GM21619 (cell line): ENCODE data around the gene DNAJC15.

ENCODE experiments used
- ATAC-seq: cut with Tn5 transposase; IDR thresholded peaks from one replicate; pipeline ENCODE4 v1.9.1; 2021; ENCODE audit not compliant: unreplicated experiment

The DNAJC15 gene

GRCh38 chr13:43003729-43004128 is 19.7 kb upstream of the DNAJC15 start:
- ATAC-seq, result no peak

- ATAC-seq, result no peak
Observed at GRCh38 chr13:43005460-43006236, 17.7 kb upstream of the DNAJC15 start.

- no peak for ATAC-seq
Observed at GRCh38 chr13:43006893-43007631, 16.3 kb upstream of the DNAJC15 start.

GRCh38 chr13:43008596-43008995 is 14.8 kb upstream of the DNAJC15 start:
- ATAC-seq, result no peak

GRCh38 chr13:43009506-43009905 is 13.9 kb upstream of the DNAJC15 start:
- no peak for ATAC-seq

- ATAC-seq, result no peak
Observed at GRCh38 chr13:43014162-43014561, 9.2 kb upstream of the DNAJC15 start.

GRCh38 chr13:43016226-43016625 is 7.2 kb upstream of the DNAJC15 start:
- ATAC-seq, result no peak

- no peak for ATAC-seq
Observed at GRCh38 chr13:43019811-43020210, 3.6 kb upstream of the DNAJC15 start.

- ATAC-seq, result no peak
Observed at GRCh38 chr13:43020794-43021193, 2.6 kb upstream of the DNAJC15 start.

GRCh38 chr13:43021926-43022670 is 1.3 kb upstream of the DNAJC15 start:
- ATAC-seq, result no peak

GRCh38 chr13:43022934-43023288 is 475 bp upstream of the DNAJC15 start:
- no peak for ATAC-seq

GRCh38 chr13:43026262-43026661 is 2.9 kb downstream of the DNAJC15 start:
- ATAC-seq, result no peak

GRCh38 chr13:43030548-43030947 is 7.2 kb downstream of the DNAJC15 start:
- peak; percentile 65 for ATAC-seq

GRCh38 chr13:43031881-43032280 is 8.5 kb downstream of the DNAJC15 start:
- no peak for ATAC-seq

- no peak for ATAC-seq
Observed at GRCh38 chr13:43033038-43033437, 9.7 kb downstream of the DNAJC15 start.

- no peak for ATAC-seq
Observed at GRCh38 chr13:43036351-43037250, 13.2 kb downstream of the DNAJC15 start.

GRCh38 chr13:43039966-43040365 is 16.6 kb downstream of the DNAJC15 start:
- ATAC-seq, result no peak

GRCh38 chr13:43040581-43041368 is 17.4 kb downstream of the DNAJC15 start:
- ATAC-seq, result peak; percentile 31

- no peak for ATAC-seq
Observed at GRCh38 chr13:43041369-43041921, 18.1 kb downstream of the DNAJC15 start.
